ENCODE measurements around the gene OR2AT4. TPM values are rescaled to one million over a fixed set of nuclear protein-coding genes. Genes with fewer than 3 reads are reported as not detected.

Gene OR2AT4
- total RNA-seq, 1 donor from 2014 or later, result not detected

DNA sequence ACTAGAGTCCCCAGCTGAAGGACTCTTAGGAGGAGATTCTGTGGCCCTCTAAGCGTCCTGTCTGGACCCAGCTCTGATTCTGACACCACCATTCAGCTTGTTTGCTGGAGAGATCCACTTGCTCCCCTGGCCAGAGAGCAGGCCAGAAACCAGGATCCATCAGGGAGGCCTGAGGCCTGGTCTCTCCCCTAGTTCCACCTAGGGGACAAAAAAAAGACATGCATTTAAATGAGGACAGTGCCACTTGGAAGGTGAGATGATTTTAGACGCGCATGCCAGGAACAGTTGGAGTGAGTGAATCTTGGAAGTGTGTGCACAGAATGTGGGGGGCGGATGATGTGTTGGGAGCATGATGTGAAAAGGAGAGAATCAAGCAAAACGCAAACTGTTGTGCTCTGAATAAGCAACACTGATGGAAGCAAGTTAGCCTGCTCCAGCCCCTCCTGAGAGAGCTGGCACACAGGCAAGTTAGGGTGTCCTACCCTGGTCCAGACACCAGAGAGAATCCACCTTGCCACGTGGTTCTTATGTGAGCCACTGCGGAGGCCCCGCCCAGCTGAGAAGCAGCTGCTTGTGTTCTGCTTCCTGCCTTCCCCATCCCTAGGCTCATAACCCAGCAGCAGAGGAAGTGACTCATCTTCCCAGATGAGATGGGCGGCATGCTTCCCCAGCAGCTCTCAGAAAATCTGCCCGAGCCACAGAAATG, 46.2 kb upstream of the OR2AT4 start:
- H3K27ac ChIP-seq (replicated peaks), result peak overlapping the region; percentile 57
- H3K9me3 ChIP-seq (replicated peaks), result no peaks in the 10 kb centered on the region
- H3K4me1 ChIP-seq, result peaks cover 30% of the 10 kb centered on the region
- H3K36me3 ChIP-seq, result no peaks in the 10 kb centered on the region
- H3K27me3 ChIP-seq (ENCODE audit: low read depth), result peaks cover 34% of the 10 kb centered on the region
- intact Hi-C loops (cut with micrococcal nuclease), result no loop called here
- TF ChIP-seq, protein P1, sequence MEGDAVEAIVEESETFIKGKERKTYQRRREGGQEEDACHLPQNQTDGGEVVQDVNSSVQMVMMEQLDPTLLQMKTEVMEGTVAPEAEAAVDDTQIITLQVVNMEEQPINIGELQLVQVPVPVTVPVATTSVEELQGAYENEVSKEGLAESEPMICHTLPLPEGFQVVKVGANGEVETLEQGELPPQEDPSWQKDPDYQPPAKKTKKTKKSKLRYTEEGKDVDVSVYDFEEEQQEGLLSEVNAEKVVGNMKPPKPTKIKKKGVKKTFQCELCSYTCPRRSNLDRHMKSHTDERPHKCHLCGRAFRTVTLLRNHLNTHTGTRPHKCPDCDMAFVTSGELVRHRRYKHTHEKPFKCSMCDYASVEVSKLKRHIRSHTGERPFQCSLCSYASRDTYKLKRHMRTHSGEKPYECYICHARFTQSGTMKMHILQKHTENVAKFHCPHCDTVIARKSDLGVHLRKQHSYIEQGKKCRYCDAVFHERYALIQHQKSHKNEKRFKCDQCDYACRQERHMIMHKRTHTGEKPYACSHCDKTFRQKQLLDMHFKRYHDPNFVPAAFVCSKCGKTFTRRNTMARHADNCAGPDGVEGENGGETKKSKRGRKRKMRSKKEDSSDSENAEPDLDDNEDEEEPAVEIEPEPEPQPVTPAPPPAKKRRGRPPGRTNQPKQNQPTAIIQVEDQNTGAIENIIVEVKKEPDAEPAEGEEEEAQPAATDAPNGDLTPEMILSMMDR (IDR thresholded peaks at IDR 0.05; ENCODE audit: borderline replicate concordance), result no peak
- no peak overlapping the region for H3K4me3 ChIP-seq
- DNase-seq, result peak; percentile 79

DNA sequence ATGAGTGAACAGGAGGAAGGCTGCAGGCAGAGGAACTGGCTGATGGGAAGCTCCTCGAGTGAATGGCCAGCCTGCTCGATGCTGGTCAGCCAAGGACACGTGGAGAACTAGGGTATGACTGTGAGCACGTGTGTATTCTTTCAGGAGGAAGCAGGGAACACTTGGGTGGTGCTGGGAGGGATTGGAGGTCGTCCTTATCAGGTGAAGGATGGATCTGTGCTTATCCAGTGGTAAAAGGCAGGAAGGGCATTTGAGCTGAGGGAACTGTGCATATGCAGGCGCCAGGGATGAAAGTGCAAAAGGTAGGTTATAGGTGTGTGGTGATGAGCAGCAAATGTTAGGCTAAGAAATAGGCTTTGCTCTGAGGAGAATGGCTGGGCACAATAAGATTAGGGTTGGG, 44.5 kb upstream of the OR2AT4 start:
- Histone ChIP-seq H3K36me3 (no peaks in the 10 kb centered on the region), H3K9me3 (replicated peaks) (no peaks in the 10 kb centered on the region), H3K4me1 (peaks cover 21% of the 10 kb centered on the region), H3K4me3 (no peak overlapping the region), H3K27me3 (ENCODE audit: low read depth) (peaks cover 51% of the 10 kb centered on the region), H3K27ac (replicated peaks) (no peak overlapping the region)
- no peak for DNase-seq
- intact Hi-C loops (cut with micrococcal nuclease), result loop anchor here (2.0 kb wide), 1 partner anchor 108 kb away; no protein-coding TSS in a partner anchor
- TF ChIP-seq, protein P1 (IDR thresholded peaks at IDR 0.05; ENCODE audit: borderline replicate concordance), result no peak

DNA sequence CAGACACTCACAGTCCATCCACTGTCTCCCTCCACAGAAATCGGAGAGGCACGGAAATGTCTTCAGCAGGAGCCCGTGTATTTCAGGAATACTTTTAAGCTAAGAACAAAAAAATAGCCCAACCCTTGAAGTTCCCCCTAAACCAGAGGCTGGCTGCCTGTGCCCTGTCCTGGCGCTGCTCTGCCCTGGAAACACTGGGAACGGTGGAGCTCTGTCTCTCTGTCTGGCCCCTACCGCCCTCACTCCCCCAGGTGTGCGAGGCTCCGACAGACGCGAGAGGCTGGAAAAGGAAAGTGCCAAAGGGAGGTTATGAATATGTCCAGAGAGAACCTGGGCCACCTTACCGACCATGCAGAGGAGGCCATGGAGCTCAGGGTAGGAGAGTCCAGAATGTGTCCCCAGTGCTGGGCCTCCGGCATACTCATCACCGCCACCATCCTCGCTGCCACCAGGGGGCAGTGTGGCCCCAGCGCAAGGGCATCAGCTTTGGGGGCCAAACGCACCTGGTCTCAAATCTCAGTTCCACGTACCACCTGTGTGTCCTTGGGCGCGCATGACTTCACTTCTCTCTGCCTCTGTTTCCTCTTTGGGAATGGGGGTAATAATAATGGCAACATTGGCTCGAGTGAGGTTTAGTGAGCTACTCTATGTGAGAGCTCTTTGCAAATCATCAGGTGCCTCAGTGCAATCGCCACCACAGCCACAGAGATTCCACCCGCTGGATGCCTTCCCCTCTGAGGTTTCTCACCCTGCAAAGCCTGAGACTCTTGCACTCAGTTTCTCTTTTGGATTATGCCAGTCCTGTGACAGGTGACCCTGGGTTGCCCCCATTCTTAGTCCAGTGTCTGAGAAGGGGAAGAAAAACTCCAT, 43.8 kb upstream of the OR2AT4 start:
- Histone ChIP-seq H3K4me1 (peaks cover 21% of the 10 kb centered on the region), H3K9me3 (replicated peaks) (no peaks in the 10 kb centered on the region), H3K4me3 (no peak overlapping the region), H3K36me3 (no peaks in the 10 kb centered on the region), H3K27me3 (ENCODE audit: low read depth) (peaks cover 57% of the 10 kb centered on the region), H3K27ac (replicated peaks) (no peak overlapping the region)
- intact Hi-C loops (cut with micrococcal nuclease), result loop anchor here (2.0 kb wide), 1 partner anchor 108 kb away; no protein-coding TSS in a partner anchor
- peak; percentile 69 for DNase-seq
- TF ChIP-seq, protein P1 (IDR thresholded peaks at IDR 0.05; ENCODE audit: borderline replicate concordance), result peak; percentile 95

DNA sequence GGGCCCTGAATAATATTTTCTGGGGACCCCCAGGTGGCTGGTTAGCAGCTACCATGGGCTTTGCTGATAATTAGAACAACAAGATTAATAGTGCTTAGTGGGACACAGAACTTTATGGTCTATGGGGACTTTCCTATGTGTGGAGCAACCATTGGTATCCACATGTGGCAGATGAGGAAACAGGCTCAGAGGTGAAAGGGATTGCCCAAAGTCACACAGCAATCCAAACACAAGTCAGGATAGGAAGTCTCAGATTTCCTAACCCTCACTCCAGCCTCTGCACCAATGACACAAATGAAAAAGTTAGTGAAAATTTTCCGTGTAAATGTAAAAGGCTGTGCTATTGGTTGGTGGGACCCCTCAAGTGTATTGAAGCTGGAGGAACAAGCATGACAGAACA, 39.0 kb upstream of the OR2AT4 start:
- DNase-seq, result no peak
- intact Hi-C loops (cut with micrococcal nuclease), result no loop called here
- Histone ChIP-seq H3K4me1 (no peaks in the 10 kb centered on the region), H3K27ac (replicated peaks) (no peak overlapping the region), H3K9me3 (replicated peaks) (no peaks in the 10 kb centered on the region), H3K27me3 (ENCODE audit: low read depth) (peaks cover 97% of the 10 kb centered on the region), H3K36me3 (no peaks in the 10 kb centered on the region), H3K4me3 (no peak overlapping the region)
- TF ChIP-seq, protein P1 (IDR thresholded peaks at IDR 0.05; ENCODE audit: borderline replicate concordance), result no peak

DNA sequence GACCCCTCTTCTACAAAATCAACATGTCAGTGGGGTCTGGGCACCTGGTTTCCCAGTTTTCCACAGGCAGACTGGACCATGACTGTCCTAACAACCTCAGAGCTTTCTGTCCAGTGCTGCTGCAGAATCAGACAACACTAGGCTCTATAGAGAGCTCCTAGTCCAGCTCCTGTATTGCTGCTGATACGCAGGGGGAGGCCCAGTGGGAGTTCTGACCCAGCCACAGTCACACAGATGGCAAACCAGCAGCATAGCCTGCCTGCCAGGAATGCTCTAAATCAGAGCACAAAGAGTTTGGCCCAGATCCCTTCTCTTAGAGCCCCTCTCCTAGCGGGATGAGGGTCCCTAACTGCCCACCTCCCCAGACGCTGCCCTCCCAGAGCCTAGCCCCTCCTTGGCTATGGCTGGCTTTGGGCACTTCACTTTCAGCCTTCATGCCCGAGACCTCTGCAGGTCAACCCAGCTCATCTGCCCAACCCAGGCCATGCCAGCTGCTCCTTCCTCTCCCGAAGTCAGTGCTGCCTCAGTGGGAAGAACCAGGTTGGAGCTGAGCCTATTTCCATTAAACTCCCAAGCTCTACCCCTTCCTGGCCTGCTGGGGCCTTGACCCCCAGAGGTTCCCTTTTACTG, 38.5 kb upstream of the OR2AT4 start:
- no peak overlapping the region for H3K4me3 ChIP-seq
- DNase-seq, result no peak
- intact Hi-C loops (cut with micrococcal nuclease), result no loop called here
- no peaks in the 10 kb centered on the region for H3K36me3 ChIP-seq
- H3K4me1 ChIP-seq, result no peaks in the 10 kb centered on the region
- TF ChIP-seq, protein P1 (IDR thresholded peaks at IDR 0.05; ENCODE audit: borderline replicate concordance), result no peak
- no peaks in the 10 kb centered on the region for H3K9me3 ChIP-seq (replicated peaks)
- peaks cover 95% of the 10 kb centered on the region for H3K27me3 ChIP-seq (ENCODE audit: low read depth)
- no peak overlapping the region for H3K27ac ChIP-seq (replicated peaks)
